Measurements from ENCODE around the gene BRD4. TPM values are rescaled to one million over a fixed set of nuclear protein-coding genes. Genes with fewer than 3 reads are reported as not detected.

The BRD4 gene
- total and polyA plus RNA-seq, 2 donors (not counting 3 experiments of a cell fraction or from before 2014, with no cell fraction given) = 14.9 to 125 TPM

- H3K27ac ChIP-seq (ENCODE audit: insufficient read depth, low read depth, low read length) = no peak overlapping the region
- dilution Hi-C loops (cut with MboI; ENCODE audit: extremely low pct_ligation_motif_present, low sequenced_read_pairs) = no loop called here
- no peak for FAIRE-seq
These were observed 94.3 kb downstream of the BRD4 start for GRCh38 chr19:15237759-15238638.

More at GRCh38 chr19:15237759-15238638, 94.3 kb downstream of the BRD4 start:
- Histone ChIP-seq H3K4me2 (ENCODE audit: insufficient read depth, low read length) (no peak overlapping the region), H3K4me1 (ENCODE audit: control insufficient read depth, extremely low read depth, insufficient read depth, low read length) (no peaks in the 10 kb centered on the region), H4K20me1 (replicated peaks; ENCODE audit: control insufficient read depth, extremely low read depth, insufficient read depth, low read length) (no peaks in the 10 kb centered on the region), H3K9me3 (replicated peaks; ENCODE audit: control insufficient read depth, insufficient read depth, low read length) (no peaks in the 10 kb centered on the region), H3K36me3 (ENCODE audit: control insufficient read depth in 2 of 2, extremely low read depth in 1 of 2, insufficient read depth in 2 of 2, low read length in 2 of 2) (peaks cover 11 to 50% of the 10 kb centered on the region in 2 experiments), H3K27me3 (ENCODE audit: control insufficient read depth in 2 of 2, insufficient read depth in 2 of 2, low read length in 2 of 2) (no peaks in the 10 kb centered on the region), H3K9ac (replicated peaks; ENCODE audit: extremely low read depth, insufficient read depth, low read length) (no peak overlapping the region), H2AFZ (ENCODE audit: low read depth, low read length) (no peak overlapping the region), H3K79me2 (ENCODE audit: control insufficient read depth, insufficient read depth, low read length) (no peaks in the 10 kb centered on the region), H3K4me3 (replicated peaks in 1 of 3; ENCODE audit: insufficient read depth in 1 of 3, low read depth in 1 of 3, low read length in 3 of 3) (no peak overlapping the region), H3K9me1 (replicated peaks; ENCODE audit: control insufficient read depth, extremely low read depth, insufficient read depth, low read length) (no peaks in the 10 kb centered on the region)
- no peak for DNase-seq (ENCODE audit: low read depth, low spot score)
- BruUV-seq (replicated peaks) = no TSS peak
- intact Hi-C loops (cut with micrococcal nuclease) = no loop called here
- POLR2A ChIA-PET = no interaction called here
- CTCF ChIA-PET = interaction anchor here (1.2 kb wide), 1 partner anchor 12 kb away, joined by 3 read pairs; no protein-coding TSS in a partner anchor
- no peak for TF ChIP-seq MYC (IDR thresholded peaks at IDR 0.05; ENCODE audit: low read depth, low read length)
- no peak for TF ChIP-seq JUN (IDR thresholded peaks at IDR 0.05; ENCODE audit: borderline replicate concordance, insufficient read depth, insufficient read length, low read depth)
- no peak for TF ChIP-seq POLR2AphosphoS5 (IDR thresholded peaks at IDR 0.05; ENCODE audit: insufficient read depth, low read depth, low read length)
- no peak for TF ChIP-seq GATA2 (IDR thresholded peaks at IDR 0.05; ENCODE audit: insufficient read depth, insufficient read length, low read depth, low read length)
- TF ChIP-seq POLR2A (IDR thresholded peaks at IDR 0.05; ENCODE audit: low read depth, low read length) = no peak
- TF ChIP-seq MAX (IDR thresholded peaks at IDR 0.05; ENCODE audit: insufficient read depth, insufficient read length) = no peak
- no peak for TF ChIP-seq CTCF (IDR thresholded peaks at IDR 0.05; ENCODE audit: extremely low read depth in 1 of 2, insufficient read depth in 1 of 2, low read depth in 1 of 2, low read length in 2 of 2)
- no peak for TF ChIP-seq FOS (IDR thresholded peaks at IDR 0.05; ENCODE audit: borderline replicate concordance, insufficient read depth, low read length)
